H1 (cell line): Measurements from ENCODE around the gene BCO1. TPM values are rescaled to one million over a fixed set of nuclear protein-coding genes. Genes with fewer than 3 reads are reported as not detected.

ENCODE experiments used
- CHD1 ChIP-seq: IDR thresholded peaks from 2 replicates; pipeline ENCODE4 v1.6.1; 2012; ENCODE audit warnings: low read depth, low read length, improper control_type of control experiment
- EZH2 ChIP-seq: fragments of 200-600 bp; sonication (generic); IDR thresholded peaks from 2 replicates; pipeline ENCODE4 v1.7.1; 2012; ENCODE audit warnings: low read depth, mild to moderate bottlenecking, moderate library complexity, low read length, inconsistent platforms; ENCODE audit not compliant: severe bottlenecking
- SP1 ChIP-seq: IDR thresholded peaks from 2 replicates; pipeline ENCODE4 v1.6.1; 2011; ENCODE audit warnings: low read depth, low read length
- polyA plus RNA-seq, 7 experiments: library from polyadenylated mRNA; depleted of rRNA in 3 of 7; stranded (reverse) in 5 of 7; unstranded in 2 of 7; fragments of >200 nt in 5 of 7; fragments of 200-250 nt in 2 of 7; gene quantifications; 1 replicate in 5 of 7; 2 replicates in 1 of 7; 4 replicates in 1 of 7; pipeline versions ENCODE4 v1.2.1 to v1.2.3, GENCODE V29; 2011 to 2013; ENCODE audit warnings: missing spikeins in 2 of 7, mixed read lengths in 2 of 7
- total RNA-seq: library from RNA; stranded (reverse); fragmentation: NEBNext Ultra II Directional; extraction: Animal tissue kit (Norgen Biotek cat#: 25700); gene quantifications from 2 replicates; pipeline ENCODE4 v1.2.1, GENCODE V29; 2021

Gene BCO1
- total and polyA plus RNA-seq, 2 of the 8 experiments (the other 6 are each of a cell fraction or from before 2014, with no cell fraction given), result 0.21 TPM; not detected in 1

DNA sequence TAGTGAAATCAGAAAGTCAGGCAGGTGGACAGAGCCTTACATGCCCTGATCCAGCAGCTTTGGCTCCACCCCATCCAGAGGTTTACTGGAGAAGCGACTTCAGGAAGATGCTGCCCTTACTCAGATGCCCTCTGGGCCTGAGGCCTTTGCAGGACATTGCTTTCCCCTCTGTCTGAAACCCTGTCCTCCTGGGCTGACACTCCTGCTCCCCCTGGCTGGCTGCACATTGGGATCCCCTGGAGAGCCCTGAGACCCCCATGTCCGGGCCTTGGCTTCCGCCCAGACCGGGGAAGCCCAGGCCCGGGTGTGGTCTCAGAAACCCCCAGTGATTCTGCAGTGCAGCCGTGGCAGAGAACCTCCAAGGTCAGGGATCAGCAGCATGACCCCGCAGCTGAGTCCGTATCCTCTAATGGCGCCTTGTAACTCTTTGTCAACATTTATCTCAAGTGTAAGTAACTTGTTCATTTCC, 36.6 kb downstream of the BCO1 start (continued):
- TF ChIP-seq CHD1 (no peak), EZH2 (no peak), SP1 (no peak)
- TF ChIP-seq, all 59 proteins: peak for 0
